ENCODE measurements around the gene SHISA8.

GRCh38 chr22:41922940-41923594 is 8.2 kb upstream of the SHISA8 start:
- TF ChIP-seq CTCF (conservative IDR thresholded peaks at IDR 0.05), result no peak
- TF ChIP-seq EZH2 (IDR thresholded peaks at IDR 0.05; ENCODE audit: low read depth), result no peak

Data from PC-9 (cell line).